ENCODE measurements around the gene MPZL3.
"Not testable (repeated sequence)": the region's sequence is repeated elsewhere in the genome, so short reads cannot be mapped to it uniquely, and the experiment has no call there.

Gene MPZL3

DNA sequence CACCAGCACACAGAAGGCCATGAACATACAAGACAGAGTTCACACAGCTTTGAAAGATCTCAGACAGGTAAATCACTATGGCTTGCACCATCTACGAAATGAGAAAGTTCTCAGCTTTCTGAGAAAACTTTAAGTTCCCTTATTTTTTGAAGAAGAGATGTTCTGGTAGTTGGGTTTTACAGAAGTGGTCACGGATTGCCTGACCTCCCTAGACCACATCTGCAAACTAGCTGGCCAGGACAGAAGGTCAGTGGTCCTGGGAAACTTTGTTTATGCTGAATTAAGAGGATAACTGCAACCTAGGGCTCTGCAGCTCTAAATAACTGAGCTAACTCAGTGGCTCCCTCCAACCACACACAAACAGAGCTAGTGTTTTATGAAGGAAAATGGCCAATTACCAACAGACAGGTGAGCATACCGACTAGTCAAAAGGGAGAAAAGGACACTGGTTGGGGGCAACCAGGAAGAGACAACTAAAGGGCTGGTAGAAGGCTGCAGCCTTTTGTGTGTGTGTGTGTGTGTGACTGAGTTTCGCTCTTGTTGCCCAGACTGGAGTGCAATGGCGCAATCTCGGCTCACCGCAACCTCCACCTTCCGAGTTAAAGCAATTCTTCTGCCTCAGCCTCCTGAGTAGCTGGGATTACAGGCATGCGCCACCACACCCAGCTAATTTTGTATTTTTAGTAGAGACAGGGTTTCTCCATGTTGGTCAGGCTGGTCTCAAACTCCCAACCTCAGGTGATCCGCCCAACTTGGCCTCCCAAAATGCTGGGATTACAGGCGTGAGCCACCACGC is 67.2 kb downstream of the MPZL3 start:
- no peak for DNase-seq (ENCODE audit: low spot score)

DNA sequence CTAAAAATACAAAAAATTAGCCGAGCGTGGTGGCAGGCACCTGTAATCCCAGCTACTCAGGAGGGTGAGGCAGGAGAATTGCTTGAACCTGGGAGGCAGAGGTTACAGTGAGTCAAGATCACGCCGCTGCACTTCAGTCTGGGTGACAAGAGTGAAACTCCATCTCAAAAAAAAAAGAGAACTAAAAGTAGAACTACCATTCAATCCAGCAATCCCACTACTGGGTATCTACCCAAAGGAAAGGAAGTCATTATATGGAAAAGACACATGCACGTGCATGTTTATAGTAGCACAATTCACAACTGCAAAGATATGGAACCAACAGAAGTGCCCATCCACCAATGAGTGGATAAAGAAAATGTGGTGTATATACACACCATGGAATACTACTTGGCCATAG is 68.5 kb downstream of the MPZL3 start:
- DNase-seq (ENCODE audit: low spot score): not testable (repeated sequence)

DNA sequence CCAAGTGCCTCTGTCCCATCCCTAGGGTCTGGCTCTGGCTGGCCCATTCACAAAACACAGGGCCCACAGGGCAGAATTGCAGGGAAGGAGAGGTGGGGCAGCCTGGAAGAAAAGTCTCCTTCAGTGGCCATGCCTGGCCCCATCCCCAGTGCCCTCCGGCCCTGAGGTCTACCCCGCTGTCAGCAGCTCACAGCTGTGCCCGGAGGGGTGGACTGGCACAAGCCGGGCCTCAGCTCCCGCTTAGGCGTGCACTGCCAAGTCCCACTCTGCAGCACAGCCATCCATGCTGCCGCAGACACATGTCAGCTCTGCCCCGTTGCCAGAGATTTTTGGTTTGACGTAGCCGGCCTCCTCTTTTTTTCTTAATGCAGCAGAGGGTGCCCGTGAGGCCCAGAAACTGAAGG is 71.9 kb downstream of the MPZL3 start:
- peak; percentile 43 for DNase-seq (ENCODE audit: low spot score)

DNA sequence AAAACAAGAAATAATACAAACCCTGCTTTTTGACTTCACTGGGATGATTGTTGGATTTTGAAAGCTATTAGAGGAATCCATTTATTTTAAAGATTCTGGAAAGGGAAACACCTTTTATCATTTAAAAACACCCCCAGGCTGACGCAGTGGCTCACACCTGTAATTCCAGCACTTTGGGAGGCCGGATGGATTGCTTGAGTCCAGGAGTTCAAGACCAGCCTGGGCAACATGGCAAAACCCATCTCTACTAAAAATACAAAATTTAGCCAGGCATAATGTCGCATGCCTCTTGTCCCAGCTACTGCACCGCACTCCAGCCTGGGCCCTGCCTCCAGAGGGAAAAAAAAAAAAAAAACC is 75.4 kb downstream of the MPZL3 start:
- no peak for DNase-seq (ENCODE audit: low spot score)
